HepG2 (cell line): ENCODE measurements around the gene MDFI. TPM values are rescaled to one million over a fixed set of nuclear protein-coding genes. Genes with fewer than 3 reads are reported as not detected.
A peak's percentile ranks its signal among the peaks of the same experiment; 100 is the strongest.

Experiments used
- ATAC-seq: fragments of 200-7000 bp; cut with Tn5 transposase; 3 replicates; pipeline ENCODE4 v1.9.1; 2020; ENCODE audit warnings: mild to moderate bottlenecking, moderate library complexity
- BruUV-seq: library from RNA; stranded (reverse); fragments of 400-500 nt; replicated peaks from 2 replicates; lab custom pipeline; 2021; lab: Mats Ljungman, UMichigan
- CTCF ChIA-PET: fragments of 300-600 bp; formaldehyde crosslinking; extraction: SDS; loops from one replicate; lab custom pipeline; 2021; ENCODE audit warnings: low total read pairs, inconsistent platforms, low intra/inter-chr PET ratio; lab: Yijun Ruan, JAX
- POLR2A ChIA-PET: fragments of 350-600 bp; sonication (Branson Sonifier 250); formaldehyde crosslinking; loops from one replicate; lab custom pipeline; 2020; ENCODE audit warnings: antibody characterized with exemption, inconsistent platforms; lab: Yijun Ruan, JAX
- DNase-seq: peaks from one replicate; pipeline ENCODE4 v3.0.0-alpha.2; 2015; ENCODE audit warnings: low spot score
- FAIRE-seq: peaks from 3 replicates; lab custom pipeline; 2011; peaks lifted over from hg19 to GRCh38; lab: Jason Lieb, UNC
- H2AFZ ChIP-seq: one replicate; pipeline ENCODE4 v1.6.1; 2011; ENCODE audit warnings: low read length, inconsistent platforms
- H3K27ac ChIP-seq: fragments of 300-600 bp; 3 replicates; pipeline ENCODE4 v1.8.0; 2011; ENCODE audit warnings: mixed run types, mild to moderate bottlenecking, mixed read lengths, low read length, inconsistent platforms; ENCODE audit not compliant: insufficient read depth; ENCODE audit errors: extremely low read length
- H3K27me3 ChIP-seq, 2 experiments: fragments of 200-600 bp in 1 of 2; 2 replicates in 1 of 2; 3 replicates in 1 of 2; pipeline versions ENCODE4 v1.6.0 to v1.8.0; 2011; ENCODE audit warnings: low read length in 2 of 2, mild to moderate bottlenecking in 2 of 2, moderate library complexity in 2 of 2, inconsistent platforms in 1 of 2; ENCODE audit not compliant: insufficient read depth in 2 of 2, control insufficient read depth in 1 of 2
- H3K36me3 ChIP-seq, 2 experiments: fragments of 200-600 bp in 1 of 2; replicated peaks in 1 of 2; 2 replicates in 1 of 2; 3 replicates in 1 of 2; pipeline versions ENCODE4 v1.5.1 to v1.8.0; 2011; ENCODE audit warnings: low read length in 2 of 2, inconsistent platforms in 1 of 2; ENCODE audit not compliant: insufficient read depth in 2 of 2, control insufficient read depth in 1 of 2
- H3K4me1 ChIP-seq: 2 replicates; pipeline ENCODE4 v1.5.1; 2012; ENCODE audit warnings: low read length, inconsistent platforms; ENCODE audit not compliant: insufficient read depth
- H3K4me2 ChIP-seq: 2 replicates; pipeline ENCODE4 v1.6.0; 2011; ENCODE audit warnings: low read depth, low read length, inconsistent platforms
- H3K4me3 ChIP-seq, 3 experiments: fragments of 200-600 bp in 1 of 3; sonication (generic), shearing (Covaris generic) in 1 of 3; replicated peaks in 1 of 3; 2 replicates each; pipeline ENCODE4 v1.5.1; 2011 to 2016; ENCODE audit warnings: low read length in 3 of 3, inconsistent platforms in 2 of 3, low read depth in 2 of 3, mild to moderate bottlenecking in 2 of 3, control low read depth in 1 of 3, mixed read lengths in 1 of 3; ENCODE audit not compliant: insufficient read depth in 1 of 3
- H3K79me2 ChIP-seq: one replicate; pipeline ENCODE4 v1.6.1; 2011; ENCODE audit warnings: low read length, inconsistent platforms; ENCODE audit not compliant: insufficient read depth
- H3K9ac ChIP-seq: 2 replicates; pipeline ENCODE4 v1.6.0; 2011; ENCODE audit warnings: mild to moderate bottlenecking, low read depth, low read length, inconsistent platforms; ENCODE audit not compliant: insufficient read depth
- H3K9me3 ChIP-seq: 2 replicates; pipeline ENCODE4 v1.5.1; 2012; ENCODE audit warnings: mild to moderate bottlenecking, low read length
- H4K20me1 ChIP-seq: 2 replicates; pipeline ENCODE4 v1.6.0; 2011; ENCODE audit warnings: inconsistent platforms, mild to moderate bottlenecking, low read length, moderate library complexity; ENCODE audit not compliant: insufficient read depth
- BORCS8-MEF2B ChIP-seq: sonication (generic); formaldehyde crosslinking; IDR thresholded peaks from 2 replicates; pipeline ENCODE4 v1.8.0; 2022; ENCODE audit warnings: mild to moderate bottlenecking, missing genetic modification reagents
- HNRNPK ChIP-seq: fragments of 200-400 bp; formaldehyde crosslinking; IDR thresholded peaks from 2 replicates; pipeline ENCODE4 v1.6.1; 2018; ENCODE audit warnings: low read length, low read depth, moderate library complexity, mild to moderate bottlenecking; ENCODE audit not compliant: poor library complexity, severe bottlenecking
- NFYB ChIP-seq: sonication (generic); formaldehyde crosslinking; IDR thresholded peaks from 2 replicates; pipeline ENCODE4 v1.4.0; 2020; ENCODE audit warnings: missing genetic modification reagents
- NR2F1 ChIP-seq, 2 experiments: fragments of 450-650 bp in 1 of 2; formaldehyde crosslinking in 1 of 2; IDR thresholded peaks; 2 replicates each; pipeline versions ENCODE4 v1.5.0 to v1.6.1; 2016 to 2020; ENCODE audit warnings: mild to moderate bottlenecking in 1 of 2, missing compliant biosample characterization in 1 of 2, missing genetic modification reagents in 1 of 2, moderate library complexity in 1 of 2
- ZEB1 ChIP-seq: IDR thresholded peaks from 2 replicates; pipeline ENCODE4 v1.6.1; 2012; ENCODE audit warnings: mild to moderate bottlenecking, low read depth, inconsistent platforms; ENCODE audit not compliant: insufficient replicate concordance
- ZFX ChIP-seq: sonication (generic); formaldehyde crosslinking; IDR thresholded peaks from 2 replicates; pipeline ENCODE4 v1.4.0; 2020; ENCODE audit warnings: mild to moderate bottlenecking, low read depth, missing genetic modification reagents, moderate library complexity
- ZNF670 ChIP-seq: sonication (generic); formaldehyde crosslinking; IDR thresholded peaks from 2 replicates; pipeline ENCODE4 v1.8.0; 2022; ENCODE audit warnings: mild to moderate bottlenecking, missing genetic modification reagents, borderline replicate concordance
- ZNF768 ChIP-seq: sonication (generic); formaldehyde crosslinking; IDR thresholded peaks from 2 replicates; pipeline ENCODE4 v1.4.0; 2020; ENCODE audit warnings: missing genetic modification reagents
- WGBS: methylation state at CpG from one replicate; pipeline ENCODE4 v1.1.6; 2017; ENCODE audit warnings: low lambda C conversion rate; 5-methylcytosine and 5-hydroxymethylcytosine counted together
- in situ Hi-C: cut with HindIII; loops from 2 replicates; pipeline ENCODE4 v1.10.0; 2017; ENCODE audit warnings: low pct_unique_long_range_greater_than_20kb; ENCODE audit not compliant: extremely low pct_ligation_motif_present
- intact Hi-C: fragments of 100-400 bp; cut with micrococcal nuclease; formaldehyde crosslinking; loops from one replicate; pipeline ENCODE4 v1.10.0; 2022; ENCODE audit not compliant: unreplicated experiment
- polyA plus RNA-seq, 8 experiments: library from polyadenylated mRNA; depleted of rRNA in 3 of 8; stranded (reverse) in 7 of 8; unstranded in 1 of 8; fragments of >200 nt; fragmentation: Illumina TruSeq in 4 of 8; extraction: Trizol in 4 of 8; gene quantifications; 2 replicates each; pipeline versions ENCODE4 v1.2.1 to v1.2.3, GENCODE V29; 2011 to 2016; ENCODE audit warnings: low read depth in 4 of 8, missing spikeins in 1 of 8, mixed read lengths in 1 of 8; ENCODE audit not compliant: insufficient read depth in 1 of 8
- total RNA-seq, 5 experiments: library from RNA; depleted of rRNA; stranded (reverse); fragments of >200 nt; fragmentation: Illumina TruSeq; extraction: Trizol; gene quantifications; 2 replicates each; pipeline ENCODE4 v1.2.3, GENCODE V29; 2016; ENCODE audit warnings: low read depth in 1 of 5
- TF ChIP-seq, protein P1 (sequence below): sonication (generic); formaldehyde crosslinking; IDR thresholded peaks from 2 replicates; pipeline ENCODE4 v1.5.1; 2020; ENCODE audit warnings: mild to moderate bottlenecking, missing genetic modification reagents, moderate library complexity

Gene MDFI
- total and polyA plus RNA-seq, 2 of the 13 experiments (the other 11 are each of a cell fraction or from before 2014, with no cell fraction given), result 0.28 TPM; not detected in 1

DNA sequence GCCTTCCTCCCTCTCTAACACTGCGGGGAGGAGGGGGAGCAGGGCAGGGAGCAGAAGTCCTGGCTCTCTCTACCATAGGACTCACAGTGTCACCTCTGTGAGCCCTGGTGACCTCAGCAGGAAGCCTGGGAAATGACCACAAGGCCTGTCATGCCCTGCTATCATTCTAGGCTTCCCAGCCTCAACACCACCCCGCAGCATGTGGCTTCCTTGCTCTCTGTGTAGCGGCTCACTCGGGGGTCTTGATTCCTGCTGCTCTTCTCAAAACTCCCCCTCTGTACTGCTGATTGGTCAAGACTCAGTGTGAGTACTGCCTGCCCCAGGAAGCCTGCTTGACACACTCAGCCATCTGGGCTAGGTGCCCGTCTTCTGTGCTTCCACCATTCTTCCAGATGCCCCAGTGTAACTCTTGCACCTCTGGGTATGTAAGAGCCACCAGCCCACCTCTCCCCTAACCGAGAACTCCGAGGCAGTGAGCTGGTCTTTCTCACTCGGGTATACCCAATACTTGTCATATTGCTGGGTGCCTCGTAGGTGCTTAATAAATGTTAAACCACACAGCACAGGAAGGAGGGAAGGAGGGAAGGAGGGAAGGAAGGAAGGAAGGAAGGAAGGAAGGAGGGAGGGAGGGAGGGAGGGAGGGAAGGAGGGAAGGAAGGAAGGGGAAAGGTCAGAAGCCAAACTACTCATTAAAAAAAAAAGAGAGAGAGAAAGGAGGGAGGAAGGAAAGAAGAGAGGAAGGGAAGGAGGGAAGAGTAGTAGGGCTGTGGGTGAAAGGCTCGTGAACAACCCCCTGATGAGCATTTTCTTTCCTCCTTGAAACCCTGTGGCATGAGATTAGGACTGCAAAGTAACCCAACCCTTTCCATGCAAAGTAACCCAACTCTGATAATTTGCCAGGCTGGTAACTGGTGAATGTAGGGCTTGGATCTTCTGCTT lies 5.0 kb downstream of the MDFI start (continued):
- TF ChIP-seq NFYB (CRISPR knock-in tag) (no peak), ZNF768 (CRISPR knock-in tag) (no peak), ZEB1 (no peak), HNRNPK (peak; percentile 49), NR2F1 (CRISPR knock-in tag; IDR thresholded peaks at IDR 0.05) (peak in 1 of 2 experiments; percentile 45; a peak in 1 of 4 replicates)
- TF ChIP-seq, protein P1, sequence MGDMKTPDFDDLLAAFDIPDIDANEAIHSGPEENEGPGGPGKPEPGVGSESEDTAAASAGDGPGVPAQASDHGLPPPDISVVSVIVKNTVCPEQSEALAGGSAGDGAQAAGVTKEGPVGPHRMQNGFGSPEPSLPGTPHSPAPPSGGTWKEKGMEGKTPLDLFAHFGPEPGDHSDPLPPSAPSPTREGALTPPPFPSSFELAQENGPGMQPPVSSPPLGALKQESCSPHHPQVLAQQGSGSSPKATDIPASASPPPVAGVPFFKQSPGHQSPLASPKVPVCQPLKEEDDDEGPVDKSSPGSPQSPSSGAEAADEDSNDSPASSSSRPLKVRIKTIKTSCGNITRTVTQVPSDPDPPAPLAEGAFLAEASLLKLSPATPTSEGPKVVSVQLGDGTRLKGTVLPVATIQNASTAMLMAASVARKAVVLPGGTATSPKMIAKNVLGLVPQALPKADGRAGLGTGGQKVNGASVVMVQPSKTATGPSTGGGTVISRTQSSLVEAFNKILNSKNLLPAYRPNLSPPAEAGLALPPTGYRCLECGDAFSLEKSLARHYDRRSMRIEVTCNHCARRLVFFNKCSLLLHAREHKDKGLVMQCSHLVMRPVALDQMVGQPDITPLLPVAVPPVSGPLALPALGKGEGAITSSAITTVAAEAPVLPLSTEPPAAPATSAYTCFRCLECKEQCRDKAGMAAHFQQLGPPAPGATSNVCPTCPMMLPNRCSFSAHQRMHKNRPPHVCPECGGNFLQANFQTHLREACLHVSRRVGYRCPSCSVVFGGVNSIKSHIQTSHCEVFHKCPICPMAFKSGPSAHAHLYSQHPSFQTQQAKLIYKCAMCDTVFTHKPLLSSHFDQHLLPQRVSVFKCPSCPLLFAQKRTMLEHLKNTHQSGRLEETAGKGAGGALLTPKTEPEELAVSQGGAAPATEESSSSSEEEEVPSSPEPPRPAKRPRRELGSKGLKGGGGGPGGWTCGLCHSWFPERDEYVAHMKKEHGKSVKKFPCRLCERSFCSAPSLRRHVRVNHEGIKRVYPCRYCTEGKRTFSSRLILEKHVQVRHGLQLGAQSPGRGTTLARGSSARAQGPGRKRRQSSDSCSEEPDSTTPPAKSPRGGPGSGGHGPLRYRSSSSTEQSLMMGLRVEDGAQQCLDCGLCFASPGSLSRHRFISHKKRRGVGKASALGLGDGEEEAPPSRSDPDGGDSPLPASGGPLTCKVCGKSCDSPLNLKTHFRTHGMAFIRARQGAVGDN (CRISPR knock-in tag), result peak; percentile 35

DNA sequence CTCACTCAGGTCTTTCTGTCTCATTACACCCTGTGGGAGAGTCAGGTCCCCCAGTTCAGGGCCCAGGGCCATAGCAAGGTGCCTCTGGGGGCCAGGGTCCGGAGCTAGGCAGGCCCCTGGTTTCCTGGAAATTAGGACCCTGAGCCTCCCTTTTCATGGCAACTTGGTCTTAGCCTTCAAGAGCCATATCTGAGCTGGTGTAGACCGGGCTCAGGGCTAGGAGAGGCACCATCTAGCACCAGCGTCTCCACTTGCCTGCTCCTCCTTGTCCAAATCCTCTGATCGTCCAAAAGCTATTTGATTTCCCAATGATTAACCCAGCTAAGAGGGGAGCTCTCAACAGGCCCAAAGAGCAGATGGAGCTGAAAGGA lies 5.6 kb downstream of the MDFI start:
- Histone ChIP-seq H3K9ac (0 out of 2 replicates have a peak overlapping the region, but pooled peaks have one; percentile 8), H3K4me1 (peaks cover 50% of the 10 kb centered on the region), H3K4me3 (0 out of 6 replicates have a peak overlapping the region, but pooled peaks of 1 of the 3 experiments have one; percentile 7), H3K36me3 (no peaks in the 10 kb centered on the region), H3K79me2 (no peaks in the 10 kb centered on the region), H3K9me3 (no peaks in the 10 kb centered on the region), H4K20me1 (no peaks in the 10 kb centered on the region), H3K4me2 (0 out of 2 replicates have a peak overlapping the region, but pooled peaks have one; percentile 47), H3K27ac (no peak overlapping the region)
- BruUV-seq, result no TSS peak
- ATAC-seq (no peak), FAIRE-seq (no peak)
- in situ Hi-C loops (no loop called here), intact Hi-C loops (no loop called here)
- ChIA-PET CTCF (no interaction called here), POLR2A (no interaction called here)
- 35% methylated on average over 4 of the region's 4 CpGs for WGBS
- TF ChIP-seq ZNF670 (no peak), BORCS8-MEF2B (no peak), ZFX (0 out of 2 replicates have a peak, but pooled peaks have one; percentile 4)
- TF ChIP-seq, all 625 proteins: peak for 1
- DNase-seq, result no peak
- H3K27me3 ChIP-seq, result peaks cover 6 to 75% of the 10 kb centered on the region in 2 experiments; a peak in 4 of 5 replicates
- no peak overlapping the region for H2AFZ ChIP-seq
